ENCODE measurements around the gene CNN2.

The CNN2 gene

DNA sequence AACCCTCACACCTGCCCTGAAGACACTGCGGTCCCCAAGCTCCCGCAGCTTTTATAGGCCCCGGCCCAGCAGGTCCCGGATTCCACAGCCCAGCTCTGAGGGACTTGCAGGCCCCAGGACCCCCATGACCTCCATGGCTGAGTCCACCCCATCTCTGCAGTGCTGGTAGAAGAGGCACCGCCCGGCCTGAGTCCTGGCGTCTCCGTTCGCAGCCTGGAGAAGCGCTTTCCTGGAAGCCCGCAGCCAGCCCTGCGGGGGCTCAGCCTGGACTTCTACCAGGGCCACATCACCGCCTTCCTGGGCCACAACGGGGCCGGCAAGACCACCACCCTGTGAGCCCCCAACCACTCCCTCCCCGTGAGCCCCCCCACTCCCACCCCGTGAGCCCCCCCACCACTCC is 22.7 kb downstream of the CNN2 start:
- DNase-seq (ENCODE audit: low read depth in 3 of 3) = no peak

DNA sequence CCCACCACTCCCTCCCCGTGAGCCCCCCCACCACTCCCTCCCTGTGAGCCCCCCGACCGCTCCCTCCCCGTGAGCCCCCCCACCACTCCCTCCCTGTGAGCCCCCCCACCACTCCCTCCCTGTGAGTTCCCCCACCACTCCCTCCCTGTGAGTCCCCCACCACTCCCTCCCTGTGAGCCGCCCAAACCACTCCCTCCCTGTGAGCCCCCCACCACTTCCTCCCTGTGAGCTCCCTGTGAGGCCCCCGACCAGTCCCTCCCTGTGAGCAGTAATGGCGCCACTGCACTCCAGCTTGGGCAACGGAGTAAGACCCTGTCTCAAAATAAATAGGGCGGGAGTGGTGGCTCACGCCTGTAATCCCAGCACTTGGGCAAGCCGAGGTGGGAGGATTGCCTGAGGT is 23.4 kb downstream of the CNN2 start:
- no peak for DNase-seq (ENCODE audit: low read depth in 3 of 3)

DNA sequence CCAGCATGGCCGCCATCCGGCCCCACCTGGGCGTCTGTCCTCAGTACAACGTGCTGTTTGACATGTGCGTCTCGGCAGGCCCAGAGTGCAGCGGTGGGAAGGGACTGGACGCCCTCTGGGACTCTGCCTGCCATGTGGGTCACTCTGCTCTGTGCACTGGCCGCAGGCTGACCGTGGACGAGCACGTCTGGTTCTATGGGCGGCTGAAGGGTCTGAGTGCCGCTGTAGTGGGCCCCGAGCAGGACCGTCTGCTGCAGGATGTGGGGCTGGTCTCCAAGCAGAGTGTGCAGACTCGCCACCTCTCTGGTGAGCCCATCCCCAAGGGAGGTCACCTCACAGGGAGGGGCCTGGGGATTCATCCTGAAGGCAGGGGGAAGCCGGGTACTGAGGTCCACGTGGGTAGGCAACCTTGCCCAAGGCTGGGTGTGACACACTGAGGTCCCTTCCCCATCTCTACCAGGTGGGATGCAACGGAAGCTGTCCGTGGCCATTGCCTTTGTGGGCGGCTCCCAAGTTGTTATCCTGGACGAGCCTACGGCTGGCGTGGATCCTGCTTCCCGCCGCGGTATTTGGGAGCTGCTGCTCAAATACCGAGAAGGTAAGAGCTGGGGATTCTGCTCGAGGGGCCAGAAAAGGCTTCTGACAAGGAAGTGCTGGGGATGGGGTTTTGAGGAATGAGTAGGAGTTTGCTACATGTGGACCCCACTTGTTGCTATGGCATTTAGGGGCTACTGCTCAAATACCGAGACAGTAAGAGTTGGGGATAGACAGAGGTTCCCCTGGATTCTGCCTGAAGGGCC is 24.8 kb downstream of the CNN2 start:
- no peak for DNase-seq (ENCODE audit: low read depth in 3 of 3)

DNA sequence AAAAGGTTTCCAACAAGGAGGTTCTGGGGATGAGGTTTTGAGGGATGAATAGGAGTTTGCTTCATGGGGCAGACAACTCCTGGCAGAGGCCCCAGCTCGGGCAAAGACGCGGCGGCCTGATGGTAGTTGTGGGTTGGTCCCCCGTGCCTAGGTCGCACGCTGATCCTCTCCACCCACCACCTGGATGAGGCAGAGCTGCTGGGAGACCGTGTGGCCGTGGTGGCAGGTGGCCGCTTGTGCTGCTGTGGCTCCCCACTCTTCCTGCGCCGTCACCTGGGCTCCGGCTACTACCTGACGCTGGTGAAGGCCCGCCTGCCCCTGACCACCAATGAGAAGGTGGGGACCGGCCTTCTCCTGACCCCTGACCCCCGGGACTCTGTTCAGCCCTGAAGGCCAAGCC is 25.4 kb downstream of the CNN2 start:
- DNase-seq (ENCODE audit: low read depth in 3 of 3) = no peak

DNA sequence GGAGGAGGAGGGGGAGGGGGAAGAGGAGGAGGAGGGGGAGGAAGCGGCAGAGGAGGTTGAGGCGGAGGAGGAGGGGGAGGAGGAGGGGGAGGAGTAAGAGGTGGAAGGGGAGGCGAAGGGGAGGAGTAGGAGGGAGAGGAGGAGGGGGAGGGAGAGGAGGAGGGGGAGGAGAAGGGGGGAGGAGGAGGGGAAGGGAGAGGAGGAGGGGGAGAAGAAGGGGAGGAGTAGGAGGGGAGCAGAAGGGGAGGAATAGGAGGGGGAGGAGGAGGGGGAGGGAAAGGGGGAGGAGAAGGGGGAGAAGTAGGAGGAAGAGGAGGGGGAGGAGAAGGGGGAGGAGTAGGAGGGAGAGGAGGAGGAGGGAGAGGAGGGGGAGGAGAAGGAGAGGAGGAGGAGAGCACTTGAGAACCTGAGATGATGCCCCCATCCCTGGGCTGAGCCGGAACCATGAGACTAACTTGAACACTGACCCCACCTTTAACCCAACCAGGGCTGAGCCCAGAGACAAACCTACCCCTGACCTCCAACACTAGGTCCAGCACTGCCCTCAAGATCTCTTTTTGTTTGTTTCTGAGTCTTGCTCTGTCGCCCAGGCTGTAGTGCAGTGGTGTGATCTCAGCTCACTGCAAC is 26.1 kb downstream of the CNN2 start:
- DNase-seq (ENCODE audit: low read depth in 3 of 3) = no peak

DNA sequence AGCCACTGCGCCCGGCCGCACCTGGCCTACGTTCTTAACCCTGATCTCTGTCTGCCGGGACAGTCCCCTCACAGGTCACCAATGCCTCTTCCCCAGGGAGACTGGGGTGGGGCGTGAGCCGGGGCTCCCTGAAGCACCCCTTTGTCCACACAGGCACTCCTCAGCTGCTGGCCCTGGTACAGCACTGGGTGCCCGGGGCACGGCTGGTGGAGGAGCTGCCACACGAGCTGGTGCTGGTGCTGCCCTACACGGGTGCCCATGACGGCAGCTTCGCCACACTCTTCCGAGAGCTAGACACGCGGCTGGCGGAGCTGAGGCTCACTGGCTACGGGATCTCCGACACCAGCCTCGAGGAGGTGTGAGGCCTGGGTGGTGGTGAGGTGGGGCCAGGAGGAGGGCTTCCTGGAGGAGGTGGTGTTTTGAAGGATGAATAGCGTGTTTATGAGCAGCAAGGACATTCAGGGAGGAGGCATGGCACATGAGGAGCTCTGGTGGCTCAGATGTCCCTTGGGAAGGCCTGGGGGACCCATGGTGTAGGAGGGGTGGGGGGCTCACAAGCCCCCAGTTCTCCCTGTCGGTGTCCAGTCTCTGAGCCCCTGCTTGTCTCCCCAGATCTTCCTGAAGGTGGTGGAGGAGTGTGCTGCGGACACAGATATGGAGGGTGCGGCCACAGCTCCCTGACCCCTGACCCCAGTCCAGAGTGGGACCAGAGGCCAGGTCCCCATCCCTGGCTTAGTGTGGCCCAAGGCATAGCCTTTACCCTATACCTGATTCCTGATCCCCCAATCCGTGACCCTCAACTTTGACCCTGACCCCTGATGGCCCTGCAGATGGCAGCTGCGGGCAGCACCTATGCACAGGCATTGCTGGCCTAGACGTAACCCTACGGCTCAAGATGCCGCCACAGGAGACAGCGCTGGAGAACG is 27.0 kb downstream of the CNN2 start:
- DNase-seq (ENCODE audit: low read depth in 3 of 3) = no peak

DNA sequence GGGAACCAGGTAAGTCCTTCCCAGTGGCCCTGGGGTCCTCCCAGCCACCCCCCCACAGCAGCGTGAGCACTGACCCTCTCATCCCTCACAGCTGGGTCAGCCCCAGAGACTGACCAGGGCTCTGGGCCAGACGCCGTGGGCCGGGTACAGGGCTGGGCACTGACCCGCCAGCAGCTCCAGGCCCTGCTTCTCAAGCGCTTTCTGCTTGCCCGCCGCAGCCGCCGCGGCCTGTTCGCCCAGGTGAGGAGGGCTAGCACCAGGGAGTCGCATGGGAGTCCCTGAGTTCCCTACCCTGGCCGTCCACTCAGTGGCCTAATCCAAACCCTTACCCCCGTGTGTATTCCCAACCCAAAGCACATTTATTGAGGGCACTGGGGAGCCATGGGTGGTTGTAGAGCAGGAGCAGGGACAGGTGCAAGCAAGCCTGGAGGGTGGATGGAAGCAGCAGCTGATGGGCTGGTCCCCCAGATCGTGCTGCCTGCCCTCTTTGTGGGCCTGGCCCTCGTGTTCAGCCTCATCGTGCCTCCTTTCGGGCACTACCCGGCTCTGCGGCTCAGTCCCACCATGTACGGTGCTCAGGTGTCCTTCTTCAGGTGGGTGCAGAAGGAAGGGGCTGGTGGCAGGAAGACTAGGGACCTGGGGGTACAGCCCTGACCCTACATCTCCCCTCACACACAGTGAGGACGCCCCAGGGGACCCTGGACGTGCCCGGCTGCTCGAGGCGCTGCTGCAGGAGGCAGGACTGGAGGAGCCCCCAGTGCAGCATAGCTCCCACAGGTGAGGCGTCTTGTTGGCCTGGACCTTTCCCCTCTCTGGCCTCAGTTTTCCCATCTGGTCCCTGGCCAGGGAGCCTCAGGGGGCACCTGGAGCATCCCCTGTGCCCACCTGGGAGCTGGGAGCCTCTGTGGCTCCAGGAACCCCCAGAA is 28.0 kb downstream of the CNN2 start:
- DNase-seq (ENCODE audit: low read depth in 3 of 3) = no peak

DNA sequence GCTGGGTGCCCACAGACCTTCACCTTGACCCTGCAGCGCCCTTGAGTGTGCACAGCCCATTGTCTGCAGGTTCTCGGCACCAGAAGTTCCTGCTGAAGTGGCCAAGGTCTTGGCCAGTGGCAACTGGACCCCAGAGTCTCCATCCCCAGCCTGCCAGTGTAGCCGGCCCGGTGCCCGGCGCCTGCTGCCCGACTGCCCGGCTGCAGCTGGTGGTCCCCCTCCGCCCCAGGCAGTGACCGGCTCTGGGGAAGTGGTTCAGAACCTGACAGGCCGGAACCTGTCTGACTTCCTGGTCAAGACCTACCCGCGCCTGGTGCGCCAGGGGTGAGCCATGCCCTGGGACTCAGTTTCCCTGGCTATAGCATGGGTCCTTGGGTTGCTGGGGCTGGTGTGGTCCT is 28.6 kb downstream of the CNN2 start:
- no peak for DNase-seq (ENCODE audit: low read depth in 3 of 3)

DNA sequence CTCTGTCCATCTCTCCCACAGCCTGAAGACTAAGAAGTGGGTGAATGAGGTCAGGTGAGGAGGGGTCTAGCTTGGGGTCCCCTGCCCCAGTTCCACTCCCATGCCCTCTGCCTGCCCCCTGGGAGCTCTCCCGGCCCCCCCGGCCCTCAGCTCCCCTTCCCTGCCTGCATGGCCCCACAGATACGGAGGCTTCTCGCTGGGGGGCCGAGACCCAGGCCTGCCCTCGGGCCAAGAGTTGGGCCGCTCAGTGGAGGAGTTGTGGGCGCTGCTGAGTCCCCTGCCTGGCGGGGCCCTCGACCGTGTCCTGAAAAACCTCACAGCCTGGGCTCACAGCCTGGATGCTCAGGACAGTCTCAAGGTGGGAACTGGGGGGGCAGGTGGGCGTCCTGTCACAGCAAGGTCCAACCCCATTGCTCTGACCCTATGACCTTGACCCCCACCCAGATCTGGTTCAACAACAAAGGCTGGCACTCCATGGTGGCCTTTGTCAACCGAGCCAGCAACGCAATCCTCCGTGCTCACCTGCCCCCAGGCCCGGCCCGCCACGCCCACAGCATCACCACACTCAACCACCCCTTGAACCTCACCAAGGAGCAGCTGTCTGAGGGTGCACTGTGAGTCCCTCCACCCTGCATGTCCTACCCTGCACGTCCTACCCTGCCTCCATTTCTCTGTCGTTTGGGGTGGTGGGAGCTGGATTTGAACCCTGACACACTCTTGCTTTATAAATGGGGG is 29.6 kb downstream of the CNN2 start:
- DNase-seq (ENCODE audit: low read depth in 3 of 3) = no peak

DNA sequence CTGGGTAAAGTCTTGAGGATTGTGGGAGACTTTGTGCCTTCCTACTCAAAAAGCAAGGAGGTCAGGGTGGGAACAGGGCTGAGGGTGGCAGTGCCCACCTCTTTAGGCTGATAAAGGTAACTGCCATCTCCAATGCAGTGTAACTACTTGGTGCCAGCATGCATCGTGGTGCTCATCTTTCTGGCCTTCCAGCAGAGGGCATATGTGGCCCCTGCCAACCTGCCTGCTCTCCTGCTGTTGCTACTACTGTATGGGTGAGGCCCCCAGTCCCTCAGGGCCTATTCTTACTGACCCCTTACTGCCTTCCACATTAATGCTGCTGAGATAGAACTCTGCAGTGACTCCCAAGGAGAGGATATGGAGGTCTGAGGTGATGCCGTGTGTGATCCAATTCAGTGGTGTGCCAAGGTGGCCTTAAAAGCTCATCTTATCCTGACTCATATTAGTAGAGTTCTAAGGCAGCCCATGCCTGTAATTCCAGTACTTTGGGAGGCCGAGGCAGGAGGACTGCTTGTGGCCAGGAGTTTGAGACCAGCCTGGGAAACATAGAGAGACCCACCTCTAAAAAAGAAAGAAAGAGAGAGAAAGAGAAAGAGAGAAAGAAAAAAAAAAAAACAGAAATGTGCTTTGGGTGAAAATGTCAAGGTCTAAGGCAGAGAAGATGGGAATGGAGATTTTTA is 30.9 kb downstream of the CNN2 start:
- no peak for DNase-seq (ENCODE audit: low read depth in 3 of 3)

DNA sequence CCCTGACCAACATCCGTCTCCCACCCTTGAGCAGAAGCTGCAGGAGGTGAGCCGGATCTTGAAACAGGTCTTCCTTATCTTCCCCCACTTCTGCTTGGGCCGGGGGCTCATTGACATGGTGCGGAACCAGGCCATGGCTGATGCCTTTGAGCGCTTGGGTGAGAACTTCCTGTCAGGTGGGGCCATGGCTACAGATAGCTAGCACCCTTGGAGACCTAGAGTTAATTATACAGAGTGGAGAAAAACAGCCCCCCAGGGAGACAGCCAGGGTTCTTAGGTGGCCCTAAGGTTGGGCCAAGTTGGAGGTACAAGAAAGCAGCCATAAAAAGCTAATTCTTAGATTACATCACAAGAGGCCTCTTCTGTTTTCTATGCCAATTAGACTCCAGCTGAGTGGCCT is 31.7 kb downstream of the CNN2 start:
- DNase-seq (ENCODE audit: low read depth in 3 of 3) = no peak

DNA sequence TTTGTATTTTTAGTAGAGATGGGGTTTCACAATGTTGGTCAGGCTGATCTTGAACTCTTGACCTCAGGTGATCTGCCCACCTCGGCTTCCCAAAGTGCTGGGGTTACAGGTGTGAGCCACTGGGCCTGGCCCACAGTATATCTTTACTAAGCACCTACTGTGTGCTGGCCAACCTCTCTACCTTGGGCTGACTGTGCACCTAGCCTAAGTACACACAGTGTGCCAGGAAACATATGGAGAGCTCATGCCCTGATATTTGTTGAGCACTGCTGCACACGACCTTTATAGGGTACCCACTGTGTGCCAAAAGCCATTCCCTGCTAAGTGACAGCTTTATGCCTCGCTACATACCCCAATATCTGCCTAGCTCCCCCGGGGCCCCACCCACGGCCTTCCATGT is 34.3 kb downstream of the CNN2 start:
- DNase-seq (ENCODE audit: low read depth in 3 of 3) = no peak

DNA sequence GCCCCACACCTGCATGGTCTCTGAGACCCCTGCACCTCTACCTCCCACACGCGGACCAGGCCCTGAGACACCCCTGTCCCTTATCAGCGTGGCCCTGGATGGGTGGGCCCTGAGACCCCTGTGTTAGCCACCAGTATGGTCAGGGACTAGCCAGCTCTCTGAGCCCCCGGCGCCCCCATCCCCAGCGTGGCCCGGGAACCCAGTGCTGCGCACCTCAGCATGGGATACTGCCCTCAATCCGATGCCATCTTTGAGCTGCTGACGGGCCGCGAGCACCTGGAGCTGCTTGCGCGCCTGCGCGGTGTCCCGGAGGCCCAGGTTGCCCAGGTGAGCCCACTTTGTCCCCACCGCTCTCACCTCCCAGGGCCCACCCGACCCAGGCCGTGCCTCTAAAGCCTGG is 35.6 kb downstream of the CNN2 start:
- DNase-seq (ENCODE audit: low read depth in 3 of 3) = no peak

DNA sequence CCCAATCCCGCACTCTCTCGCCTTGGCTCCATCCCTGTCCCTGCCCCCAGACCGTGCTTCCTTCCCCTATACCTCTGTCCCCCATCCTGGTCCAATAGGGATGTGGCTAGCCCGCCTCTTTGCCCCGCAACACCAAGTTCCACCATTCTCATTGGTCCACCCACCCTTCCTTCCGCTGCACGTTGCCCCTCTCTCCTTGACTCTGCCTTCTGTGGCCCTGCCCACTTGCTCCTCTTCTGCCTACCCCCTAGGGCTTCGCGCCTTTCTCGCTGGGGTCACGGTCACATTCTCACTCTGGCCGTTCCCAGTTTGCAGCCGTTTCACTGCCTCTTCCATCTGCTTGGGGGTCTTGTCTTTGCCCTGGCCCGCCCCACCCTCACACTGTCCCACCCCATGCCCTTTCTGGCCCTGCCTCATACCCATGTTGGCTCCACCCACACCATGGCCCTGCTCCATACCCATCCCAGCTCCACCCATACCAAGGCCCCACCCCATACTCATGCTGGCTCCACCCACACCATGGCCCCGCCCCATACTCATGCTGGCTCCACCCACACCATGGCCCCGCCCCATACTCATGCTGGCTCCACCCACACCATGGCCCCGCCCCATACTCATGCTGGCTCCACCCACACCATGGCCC is 36.1 kb downstream of the CNN2 start:
- peak in 1 of 3 donors; percentile 61 for DNase-seq (ENCODE audit: low read depth in 3 of 3)

DNA sequence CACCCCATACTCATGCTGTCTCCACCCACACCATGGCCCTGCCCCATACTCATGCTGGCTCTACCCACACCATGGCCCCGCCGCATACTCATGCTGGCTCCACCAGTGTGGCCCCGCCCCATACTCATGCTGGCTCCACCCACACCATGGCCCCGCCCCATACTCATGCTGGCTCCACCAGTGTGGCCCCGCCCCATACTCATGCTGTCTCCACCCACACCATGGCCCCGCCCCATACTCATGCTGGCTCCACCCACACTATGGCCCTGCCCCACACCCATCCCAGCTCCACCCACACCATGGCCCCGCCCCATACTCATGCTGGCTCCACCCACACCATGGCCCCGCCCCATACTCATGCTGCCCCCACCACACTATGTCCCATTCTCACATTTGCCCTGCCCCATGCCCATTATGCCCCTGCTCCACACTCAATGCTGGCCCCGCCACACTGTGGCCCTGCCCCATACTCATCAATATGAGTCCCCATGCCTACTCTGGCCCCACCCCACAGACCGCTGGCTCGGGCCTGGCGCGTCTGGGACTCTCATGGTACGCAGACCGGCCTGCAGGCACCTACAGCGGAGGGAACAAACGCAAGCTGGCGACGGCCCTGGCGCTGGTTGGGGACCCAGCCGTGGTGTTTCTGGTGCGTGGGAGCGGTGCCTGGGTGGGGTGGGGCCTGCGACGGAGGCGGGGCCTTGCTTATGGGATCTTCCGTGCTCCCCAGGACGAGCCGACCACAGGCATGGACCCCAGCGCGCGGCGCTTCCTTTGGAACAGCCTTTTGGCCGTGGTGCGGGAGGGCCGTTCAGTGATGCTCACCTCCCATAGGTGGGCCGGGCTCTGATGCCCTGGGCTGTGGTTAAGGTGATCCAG is 36.9 kb downstream of the CNN2 start:
- DNase-seq (ENCODE audit: low read depth in 3 of 3) = peak in 1 of 3 donors; percentile 80

DNA sequence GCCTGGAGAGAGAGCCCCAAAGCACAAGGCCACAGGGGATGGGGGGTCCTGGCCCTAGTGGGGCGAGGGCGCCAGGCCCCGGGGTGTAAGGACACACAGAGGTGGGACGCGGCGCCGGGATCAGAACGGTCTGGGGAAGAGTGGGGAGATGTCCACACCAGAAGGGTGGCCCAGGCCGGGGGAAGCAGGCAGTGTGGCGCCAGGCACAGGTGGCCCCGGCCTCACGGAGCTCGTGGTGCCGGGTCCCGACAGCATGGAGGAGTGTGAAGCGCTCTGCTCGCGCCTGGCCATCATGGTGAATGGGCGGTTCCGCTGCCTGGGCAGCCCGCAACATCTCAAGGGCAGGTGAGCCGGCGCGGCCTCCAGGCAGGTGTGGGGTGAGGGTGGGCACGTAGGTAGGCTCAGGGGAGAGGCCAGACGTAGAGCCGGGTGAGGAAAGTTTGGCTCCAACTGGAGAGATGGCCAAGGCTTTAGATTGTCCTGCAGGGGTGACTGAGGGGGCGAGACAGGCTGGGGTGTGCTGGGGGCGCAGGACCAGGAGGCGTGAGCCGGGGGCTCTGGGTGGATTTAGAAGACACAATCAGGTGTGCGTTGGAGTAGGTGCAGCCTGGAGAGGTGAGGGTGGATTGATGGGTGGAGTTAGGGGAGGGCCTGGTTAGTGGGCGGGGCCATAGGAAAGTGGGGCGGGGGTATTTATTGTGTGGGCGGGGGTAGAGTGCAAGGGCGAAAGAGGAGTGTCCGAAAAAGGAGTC is 37.7 kb downstream of the CNN2 start:
- DNase-seq (ENCODE audit: low read depth in 3 of 3) = no peak

DNA sequence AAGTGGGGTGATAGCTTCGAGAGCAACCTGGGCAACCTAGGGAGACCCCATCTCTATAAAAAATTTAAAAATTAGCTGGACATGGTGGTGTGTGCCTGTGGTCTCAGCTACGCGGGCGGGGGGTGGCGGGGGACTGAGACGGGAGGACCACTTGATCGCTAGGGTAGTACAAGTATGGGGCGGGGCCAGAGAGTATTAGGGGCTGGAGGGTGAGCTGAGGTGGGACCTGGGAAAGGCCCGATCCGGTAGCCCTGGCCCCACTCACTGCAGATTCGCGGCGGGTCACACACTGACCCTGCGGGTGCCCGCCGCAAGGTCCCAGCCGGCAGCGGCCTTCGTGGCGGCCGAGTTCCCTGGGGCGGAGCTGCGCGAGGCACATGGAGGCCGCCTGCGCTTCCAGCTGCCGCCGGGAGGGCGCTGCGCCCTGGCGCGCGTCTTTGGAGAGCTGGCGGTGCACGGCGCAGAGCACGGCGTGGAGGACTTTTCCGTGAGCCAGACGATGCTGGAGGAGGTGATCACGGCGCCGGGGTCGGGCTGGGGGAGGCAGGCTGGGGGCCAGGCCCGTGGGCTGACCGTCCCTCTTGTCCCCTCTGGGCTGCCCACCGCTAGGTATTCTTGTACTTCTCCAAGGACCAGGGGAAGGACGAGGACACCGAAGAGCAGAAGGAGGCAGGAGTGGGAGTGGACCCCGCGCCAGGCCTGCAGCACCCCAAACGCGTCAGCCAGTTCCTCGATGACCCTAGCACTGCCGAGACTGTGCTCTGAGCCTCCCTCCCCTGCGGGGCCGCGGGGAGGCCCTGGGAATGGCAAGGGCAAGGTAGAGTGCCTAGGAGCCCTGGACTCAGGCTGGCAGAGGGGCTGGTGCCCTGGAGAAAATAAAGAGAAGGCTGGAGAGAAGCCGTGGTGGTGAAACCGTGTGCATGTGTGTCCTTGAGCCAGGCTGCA is 38.5 kb downstream of the CNN2 start:
- DNase-seq (ENCODE audit: low read depth in 3 of 3) = no peak

All from stimulated activated CD4-positive, alpha-beta T cell treated with anti-CD3 and anti-CD28 coated beads, TNF-alpha, amount 100 ng/mL, for 48 hours (primary cell).